Smooth muscle cell (in vitro differentiated cells): ENCODE measurements around the gene SLC4A5. TPM values are rescaled to one million over a fixed set of nuclear protein-coding genes. Genes with fewer than 3 reads are reported as not detected.

ENCODE experiments used
- DNase-seq: peaks from one replicate; lab custom pipeline; 2025; ENCODE audit not compliant: unreplicated experiment; lab: John Stamatoyannopoulos, UW
- H2AFZ ChIP-seq: fragments of 200-600 bp; sonication (generic); 2 replicates; pipeline ENCODE4 v1.6.0; 2016; ENCODE audit warnings: antibody characterized with exemption, low read depth, mild to moderate bottlenecking
- H3F3A ChIP-seq: fragments of 200-600 bp; sonication (generic); 2 replicates; pipeline ENCODE4 v1.6.0; 2017; ENCODE audit warnings: antibody characterized with exemption, low read depth
- H3K27ac ChIP-seq: fragments of 200-600 bp; sonication (generic); 2 replicates; pipeline ENCODE4 v1.5.1; 2016; ENCODE audit warnings: low read depth, mild to moderate bottlenecking
- H3K27me3 ChIP-seq: fragments of 200-600 bp; sonication (generic); 2 replicates; pipeline ENCODE4 v1.6.1; 2016; ENCODE audit warnings: low read depth, mild to moderate bottlenecking
- H3K36me3 ChIP-seq: fragments of 200-600 bp; sonication (generic); 2 replicates; pipeline ENCODE4 v1.5.1; 2016; ENCODE audit warnings: low read depth
- H3K4me1 ChIP-seq: fragments of 200-600 bp; sonication (generic); 2 replicates; pipeline ENCODE4 v1.5.1; 2016; ENCODE audit warnings: low read depth
- H3K4me2 ChIP-seq: fragments of 200-600 bp; sonication (generic); 2 replicates; pipeline ENCODE4 v1.6.0; 2016; ENCODE audit warnings: mild to moderate bottlenecking
- H3K4me3 ChIP-seq: fragments of 200-600 bp; sonication (generic); 2 replicates; pipeline ENCODE4 v1.5.1; 2016; ENCODE audit warnings: mild to moderate bottlenecking
- H3K79me2 ChIP-seq: fragments of 200-600 bp; sonication (generic); 2 replicates; pipeline ENCODE4 v1.6.0; 2016; ENCODE audit warnings: low read depth, mild to moderate bottlenecking
- H3K9ac ChIP-seq: fragments of 200-600 bp; sonication (generic); 2 replicates; pipeline ENCODE4 v1.6.0; 2016; ENCODE audit warnings: low read depth
- H3K9me3 ChIP-seq: fragments of 200-600 bp; sonication (generic); replicated peaks from 2 replicates; pipeline ENCODE4 v1.5.1; 2016; ENCODE audit warnings: low read depth
- H4K20me1 ChIP-seq: fragments of 200-600 bp; sonication (generic); 2 replicates; pipeline ENCODE4 v1.6.0; 2016; ENCODE audit warnings: low read depth
- WGBS: methylation state at CpG from one replicate; pipeline ENCODE4 v1.1.7; 2016; ENCODE audit warnings: low lambda C conversion rate; 5-methylcytosine and 5-hydroxymethylcytosine counted together
- polyA plus RNA-seq: library from polyadenylated mRNA; unstranded; fragments of >200 nt; fragmentation: Nextera tagmentation; extraction: Ambion mirVana; gene quantifications from 2 replicates; pipeline ENCODE4 v1.2.1, GENCODE V29; 2016
- total RNA-seq: library from RNA; depleted of rRNA; stranded (reverse); fragments of >200 nt; gene quantifications from 2 replicates; pipeline ENCODE4 v1.2.3, GENCODE V29; 2014
- TF ChIP-seq, protein P1 (sequence below): fragments of 200-600 bp; sonication (generic); IDR thresholded peaks from 2 replicates; pipeline ENCODE4 v1.5.1; 2017; ENCODE audit warnings: borderline replicate concordance, mild to moderate bottlenecking, antibody characterized with exemption; ENCODE audit not compliant: insufficient read depth, poor library complexity, severe bottlenecking

SLC4A5 gene
- total and polyA plus RNA-seq, 2 experiments from 2014 or later = 0.46 to 0.99 TPM

DNA sequence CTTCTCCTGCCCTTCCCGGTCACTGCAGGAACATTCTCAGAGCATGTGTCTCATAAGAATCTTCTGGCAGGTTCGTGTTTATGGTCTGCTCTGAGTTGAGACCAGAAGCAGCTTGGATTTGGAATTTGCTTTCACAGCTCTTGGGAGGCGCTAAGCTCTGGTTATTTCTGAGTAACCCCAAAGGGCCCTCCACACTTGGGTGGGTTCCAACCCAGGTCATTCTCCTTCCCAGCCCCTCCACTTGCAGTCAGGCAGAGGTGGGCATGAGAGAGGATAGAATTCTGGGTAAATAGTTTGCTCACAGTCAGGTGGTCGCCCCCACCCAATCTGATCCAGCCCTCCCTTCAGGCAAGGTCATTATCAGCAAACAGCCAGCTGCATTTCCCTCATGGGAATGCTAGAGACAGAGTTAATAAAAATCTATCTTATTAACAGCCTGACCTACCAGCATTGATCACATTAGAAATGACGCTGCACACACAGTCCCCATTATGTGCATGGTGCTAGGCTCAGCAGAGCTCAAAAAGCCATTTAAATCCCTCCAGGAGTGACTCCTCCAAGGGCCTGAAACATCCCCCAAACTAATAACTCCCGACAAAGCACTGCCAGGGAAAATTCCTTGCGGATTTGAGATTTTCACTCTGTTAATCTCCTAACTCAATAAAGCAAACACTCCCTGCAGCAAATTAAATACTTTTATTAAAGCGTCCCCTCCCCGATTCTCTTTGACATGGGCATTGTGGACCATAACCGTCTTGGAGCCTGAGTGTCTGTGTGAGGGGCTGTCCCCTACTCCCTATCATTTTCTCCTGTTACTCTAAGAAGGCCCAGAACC is 61.9 kb downstream of the SLC4A5 start:
- DNase-seq = no peak
- peaks cover 13% of the 10 kb centered on the region for H3K27me3 ChIP-seq
- no peaks in the 10 kb centered on the region for H3K36me3 ChIP-seq
- no peaks in the 10 kb centered on the region for H3K9me3 ChIP-seq
- no peak overlapping the region for H3K27ac ChIP-seq
- no peak overlapping the region for H2AFZ ChIP-seq
- no peak overlapping the region for H3K4me3 ChIP-seq
- WGBS = 85% methylated on average over 10 of the region's 10 CpGs
- H4K20me1 ChIP-seq = no peaks in the 10 kb centered on the region
- no peak overlapping the region for H3K4me2 ChIP-seq
- no peaks in the 10 kb centered on the region for H3K79me2 ChIP-seq
- H3K9ac ChIP-seq = no peak overlapping the region
- no peaks in the 10 kb centered on the region for H3F3A ChIP-seq
- TF ChIP-seq, protein P1, sequence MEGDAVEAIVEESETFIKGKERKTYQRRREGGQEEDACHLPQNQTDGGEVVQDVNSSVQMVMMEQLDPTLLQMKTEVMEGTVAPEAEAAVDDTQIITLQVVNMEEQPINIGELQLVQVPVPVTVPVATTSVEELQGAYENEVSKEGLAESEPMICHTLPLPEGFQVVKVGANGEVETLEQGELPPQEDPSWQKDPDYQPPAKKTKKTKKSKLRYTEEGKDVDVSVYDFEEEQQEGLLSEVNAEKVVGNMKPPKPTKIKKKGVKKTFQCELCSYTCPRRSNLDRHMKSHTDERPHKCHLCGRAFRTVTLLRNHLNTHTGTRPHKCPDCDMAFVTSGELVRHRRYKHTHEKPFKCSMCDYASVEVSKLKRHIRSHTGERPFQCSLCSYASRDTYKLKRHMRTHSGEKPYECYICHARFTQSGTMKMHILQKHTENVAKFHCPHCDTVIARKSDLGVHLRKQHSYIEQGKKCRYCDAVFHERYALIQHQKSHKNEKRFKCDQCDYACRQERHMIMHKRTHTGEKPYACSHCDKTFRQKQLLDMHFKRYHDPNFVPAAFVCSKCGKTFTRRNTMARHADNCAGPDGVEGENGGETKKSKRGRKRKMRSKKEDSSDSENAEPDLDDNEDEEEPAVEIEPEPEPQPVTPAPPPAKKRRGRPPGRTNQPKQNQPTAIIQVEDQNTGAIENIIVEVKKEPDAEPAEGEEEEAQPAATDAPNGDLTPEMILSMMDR = no peak
- H3K4me1 ChIP-seq = no peaks in the 10 kb centered on the region

DNA sequence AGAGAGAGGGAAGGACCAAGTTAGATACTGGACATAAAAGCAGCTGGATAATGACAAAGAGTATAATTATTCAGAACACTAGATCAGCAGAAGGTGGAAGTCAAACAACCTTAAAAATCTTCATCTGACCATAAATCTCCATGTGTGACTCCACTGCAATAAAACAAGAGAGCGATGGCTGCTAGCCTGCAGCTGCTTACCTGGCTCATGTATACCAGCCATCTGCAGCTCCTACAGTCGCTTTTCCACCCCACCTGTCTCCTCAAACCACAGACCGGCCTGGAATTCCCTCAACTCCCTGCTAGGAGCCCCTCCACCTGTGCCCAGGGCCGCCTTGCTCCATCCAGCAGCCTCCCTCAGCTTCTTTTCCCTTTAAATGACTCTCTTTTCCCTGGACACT is 64.5 kb downstream of the SLC4A5 start:
- no peak overlapping the region for H3K4me3 ChIP-seq
- H3K27ac ChIP-seq = no peak overlapping the region
- H4K20me1 ChIP-seq = no peaks in the 10 kb centered on the region
- no peak overlapping the region for H3K9ac ChIP-seq
- H3K4me1 ChIP-seq = no peaks in the 10 kb centered on the region
- no peaks in the 10 kb centered on the region for H3K36me3 ChIP-seq
- no peak overlapping the region for H3K4me2 ChIP-seq
- TF ChIP-seq, protein P1 = no peak
- H3F3A ChIP-seq = no peaks in the 10 kb centered on the region
- no peak overlapping the region for H2AFZ ChIP-seq
- H3K27me3 ChIP-seq = peaks cover 13% of the 10 kb centered on the region
- DNase-seq = no peak
- WGBS = 80% methylated on average over 4 of the region's 4 CpGs
- no peaks in the 10 kb centered on the region for H3K9me3 ChIP-seq
- no peaks in the 10 kb centered on the region for H3K79me2 ChIP-seq

DNA sequence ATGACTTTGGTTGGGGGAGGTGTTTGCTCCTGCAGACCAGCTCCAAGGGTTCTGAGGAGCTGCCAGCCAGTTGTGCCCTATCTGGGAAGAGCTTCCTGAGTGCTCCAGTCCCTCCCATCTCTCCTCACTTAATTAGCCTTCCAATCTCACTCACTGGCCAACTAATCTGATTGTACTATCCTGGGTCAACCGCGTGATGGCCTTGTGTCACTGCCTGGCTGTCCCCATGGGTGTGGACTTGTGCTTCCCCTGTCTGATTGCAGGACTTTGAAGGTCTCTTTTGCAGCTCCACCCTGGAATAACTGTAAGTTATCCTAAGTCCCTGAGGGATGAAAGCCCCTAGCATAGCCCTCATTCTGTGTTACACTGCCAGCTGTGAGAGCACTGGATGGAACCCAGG is 65.0 kb downstream of the SLC4A5 start:
- Histone ChIP-seq H3K4me3 (no peak overlapping the region), H3K27ac (no peak overlapping the region), H4K20me1 (no peaks in the 10 kb centered on the region), H3K79me2 (no peaks in the 10 kb centered on the region), H3K9me3 (no peaks in the 10 kb centered on the region), H2AFZ (no peak overlapping the region), H3K27me3 (peaks cover 13% of the 10 kb centered on the region), H3F3A (no peaks in the 10 kb centered on the region), H3K4me1 (no peaks in the 10 kb centered on the region), H3K4me2 (no peak overlapping the region), H3K9ac (no peak overlapping the region), H3K36me3 (no peaks in the 10 kb centered on the region)
- TF ChIP-seq, protein P1 = no peak
- DNase-seq = no peak
- WGBS = 89% methylated on average over 2 of the region's 2 CpGs

DNA sequence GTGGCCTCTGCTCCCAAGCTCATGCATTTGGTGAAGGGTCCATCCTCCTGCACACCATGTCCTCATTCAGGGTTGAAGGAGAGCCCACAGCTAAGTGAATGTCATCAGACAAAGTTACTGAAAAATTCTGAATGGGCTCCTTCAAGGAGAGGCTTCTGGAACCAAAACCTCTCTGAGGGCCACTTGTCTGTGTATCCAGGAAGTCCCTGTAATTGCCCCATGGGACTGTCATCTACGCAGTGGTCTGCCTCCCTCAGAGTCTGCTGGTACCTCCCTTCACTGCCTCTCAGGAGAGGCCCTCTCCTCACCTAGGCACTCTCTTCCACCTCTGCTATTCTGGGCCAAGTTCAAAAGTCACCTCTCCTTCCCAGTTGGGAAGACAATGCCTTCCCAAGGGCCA is 68.0 kb downstream of the SLC4A5 start:
- 100% methylated on average over 1 of the region's 1 CpG for WGBS
- Histone ChIP-seq H3K4me1 (no peaks in the 10 kb centered on the region), H3K36me3 (no peaks in the 10 kb centered on the region), H2AFZ (no peak overlapping the region), H3K79me2 (no peaks in the 10 kb centered on the region), H3K27ac (no peak overlapping the region), H3K4me3 (no peak overlapping the region), H3K9ac (no peak overlapping the region), H3K27me3 (peaks cover 18% of the 10 kb centered on the region), H3F3A (no peaks in the 10 kb centered on the region), H3K4me2 (no peak overlapping the region), H4K20me1 (no peaks in the 10 kb centered on the region), H3K9me3 (no peaks in the 10 kb centered on the region)
- TF ChIP-seq, protein P1 = no peak
- no peak for DNase-seq
